GM19467 (cell line): ENCODE data around the gene CLRN3.

Source experiments
- ATAC-seq: cut with Tn5 transposase; IDR thresholded peaks from one replicate; pipeline ENCODE4 v1.9.1; 2021; ENCODE audit warnings: mild to moderate bottlenecking, moderate library complexity; ENCODE audit not compliant: unreplicated experiment

Gene CLRN3

GRCh38 chr10:127903789-127904188 lies 11.0 kb upstream of the CLRN3 start:
- ATAC-seq, result no peak

- no peak for ATAC-seq
Observed at GRCh38 chr10:127899766-127900387, 7.1 kb upstream of the CLRN3 start.

- no peak for ATAC-seq
Observed at GRCh38 chr10:127897177-127897576, 4.4 kb upstream of the CLRN3 start.

- no peak for ATAC-seq
Observed at GRCh38 chr10:127896590-127896989, 3.8 kb upstream of the CLRN3 start.

- no peak for ATAC-seq
Observed at GRCh38 chr10:127894146-127894545, 1.4 kb upstream of the CLRN3 start.

GRCh38 chr10:127890832-127891334 lies 1.9 kb downstream of the CLRN3 start:
- ATAC-seq, result no peak

GRCh38 chr10:127890216-127890615 lies 2.5 kb downstream of the CLRN3 start:
- ATAC-seq, result no peak

GRCh38 chr10:127889605-127890195 lies 3.0 kb downstream of the CLRN3 start:
- ATAC-seq, result no peak

- ATAC-seq, result no peak
Observed at GRCh38 chr10:127888521-127889312, 4.0 kb downstream of the CLRN3 start.

GRCh38 chr10:127887541-127888415 lies 5.0 kb downstream of the CLRN3 start:
- ATAC-seq, result no peak

GRCh38 chr10:127886371-127887051 lies 6.2 kb downstream of the CLRN3 start:
- ATAC-seq, result no peak

GRCh38 chr10:127884501-127884900 lies 8.2 kb downstream of the CLRN3 start:
- ATAC-seq, result no peak

- no peak for ATAC-seq
Observed at GRCh38 chr10:127883516-127883915, 9.2 kb downstream of the CLRN3 start.

- no peak for ATAC-seq
Observed at GRCh38 chr10:127882801-127883459, 9.8 kb downstream of the CLRN3 start.

GRCh38 chr10:127882391-127882790 lies 10.3 kb downstream of the CLRN3 start:
- ATAC-seq, result no peak

GRCh38 chr10:127881262-127881661 lies 11.5 kb downstream of the CLRN3 start:
- no peak for ATAC-seq

- ATAC-seq, result no peak
Observed at GRCh38 chr10:127880557-127880956, 12.2 kb downstream of the CLRN3 start.

GRCh38 chr10:127878475-127879055 lies 14.2 kb downstream of the CLRN3 start:
- ATAC-seq, result no peak

- ATAC-seq, result no peak
Observed at GRCh38 chr10:127877699-127878098, 15.0 kb downstream of the CLRN3 start.
